Neural crest cell (in vitro differentiated cells): ENCODE measurements around the gene CAMK4. TPM values are rescaled to one million over a fixed set of nuclear protein-coding genes. Genes with fewer than 3 reads are reported as not detected.

ENCODE experiments used
- DNase-seq: peaks from one replicate; pipeline ENCODE4 v3.0.0; 2021; ENCODE audit warnings: low read depth, mixed read lengths, low spot score
- H3K27ac Mint-ChIP-seq: one replicate; pipeline ENCODE4 v1.8.0; 2021; ENCODE audit warnings: mild to moderate bottlenecking, mixed read lengths; ENCODE audit not compliant: unreplicated experiment
- H3K27me3 Mint-ChIP-seq: 2 replicates; pipeline ENCODE4 v1.8.0; 2021; ENCODE audit warnings: low read depth, mild to moderate bottlenecking, mixed read lengths
- H3K36me3 Mint-ChIP-seq: 2 replicates; pipeline ENCODE4 v1.8.0; 2021; ENCODE audit warnings: low read depth, mild to moderate bottlenecking, mixed read lengths
- H3K4me1 Mint-ChIP-seq: 2 replicates; pipeline ENCODE4 v1.8.0; 2021; ENCODE audit warnings: mixed read lengths
- H3K4me3 Mint-ChIP-seq: one replicate; pipeline ENCODE4 v1.8.0; 2021; ENCODE audit warnings: mild to moderate bottlenecking, mixed read lengths
- H3K9me3 Mint-ChIP-seq: 2 replicates; pipeline ENCODE4 v1.8.0; 2021; ENCODE audit warnings: mixed read lengths
- CTCF ChIP-seq: fragments of 200-600 bp; sonication (generic); conservative IDR thresholded peaks from 2 replicates; pipeline ENCODE4 v1.5.0; 2021; ENCODE audit warnings: antibody characterized with exemption, mild to moderate bottlenecking
- total RNA-seq: library from RNA; stranded (reverse); gene quantifications from 2 replicates; pipeline ENCODE4 v1.2.1, GENCODE V29; 2021

Gene CAMK4
- total RNA-seq, 1 donor from 2014 or later, result 9.4 TPM

GRCh38 chr5:111432883-111433536 is 208.8 kb downstream of the CAMK4 start:
- no peak overlapping the region for H3K27ac Mint-ChIP-seq
- no peak overlapping the region for H3K4me3 Mint-ChIP-seq
- no peaks in the 10 kb centered on the region for H3K27me3 Mint-ChIP-seq
- peaks cover 5% of the 10 kb centered on the region for H3K9me3 Mint-ChIP-seq
- peaks cover 7% of the 10 kb centered on the region for H3K36me3 Mint-ChIP-seq
- TF ChIP-seq CTCF, result no peak
- H3K4me1 Mint-ChIP-seq, result no peaks in the 10 kb centered on the region
- no peak for DNase-seq

- H3K4me1 Mint-ChIP-seq, result no peaks in the 10 kb centered on the region
- H3K4me3 Mint-ChIP-seq, result no peak overlapping the region
- DNase-seq, result no peak
- TF ChIP-seq CTCF, result no peak
- no peaks in the 10 kb centered on the region for H3K36me3 Mint-ChIP-seq
- peaks cover 5% of the 10 kb centered on the region for H3K9me3 Mint-ChIP-seq
- H3K27me3 Mint-ChIP-seq, result no peaks in the 10 kb centered on the region
- H3K27ac Mint-ChIP-seq, result no peak overlapping the region
Measured at GRCh38 chr5:111434800-111435199, 210.6 kb downstream of the CAMK4 start.

GRCh38 chr5:111439473-111440075 is 215.4 kb downstream of the CAMK4 start:
- no peaks in the 10 kb centered on the region for H3K9me3 Mint-ChIP-seq
- DNase-seq, result no peak
- no peak for TF ChIP-seq CTCF
- H3K27me3 Mint-ChIP-seq, result no peaks in the 10 kb centered on the region
- H3K27ac Mint-ChIP-seq, result no peak overlapping the region
- H3K36me3 Mint-ChIP-seq, result no peaks in the 10 kb centered on the region
- no peak overlapping the region for H3K4me3 Mint-ChIP-seq
- no peaks in the 10 kb centered on the region for H3K4me1 Mint-ChIP-seq

- Mint-ChIP-seq H3K9me3 (no peaks in the 10 kb centered on the region), H3K4me1 (no peaks in the 10 kb centered on the region), H3K27me3 (no peaks in the 10 kb centered on the region), H3K27ac (no peak overlapping the region), H3K36me3 (peaks cover 2% of the 10 kb centered on the region), H3K4me3 (no peak overlapping the region)
- DNase-seq, result no peak
- no peak for TF ChIP-seq CTCF
Measured at GRCh38 chr5:111447099-111447498, 222.9 kb downstream of the CAMK4 start.

GRCh38 chr5:111447822-111448221 is 223.6 kb downstream of the CAMK4 start:
- H3K36me3 Mint-ChIP-seq, result peaks cover 2% of the 10 kb centered on the region
- TF ChIP-seq CTCF, result no peak
- no peaks in the 10 kb centered on the region for H3K4me1 Mint-ChIP-seq
- no peak overlapping the region for H3K4me3 Mint-ChIP-seq
- H3K27me3 Mint-ChIP-seq, result no peaks in the 10 kb centered on the region
- H3K9me3 Mint-ChIP-seq, result no peaks in the 10 kb centered on the region
- H3K27ac Mint-ChIP-seq, result no peak overlapping the region
- no peak for DNase-seq
